ENCODE results near the gene PGLYRP1.
A peak's percentile ranks its signal among the peaks of the same experiment; 100 is the strongest.

PGLYRP1 gene

GRCh38 chr19:46002678-46003275 is 20.1 kb downstream of the PGLYRP1 start:
- no peak for DNase-seq (ENCODE audit: low read depth, low spot score)

GRCh38 chr19:46000491-46001246 is 22.2 kb downstream of the PGLYRP1 start:
- no peak for DNase-seq (ENCODE audit: low read depth, low spot score)

GRCh38 chr19:45999653-46000121 is 23.2 kb downstream of the PGLYRP1 start:
- peak; percentile 78 for DNase-seq (ENCODE audit: low read depth, low spot score)

- no peak for DNase-seq (ENCODE audit: low read depth, low spot score)
Observed at GRCh38 chr19:45998834-45999233, 24.0 kb downstream of the PGLYRP1 start.

GRCh38 chr19:45996933-45997332 is 25.9 kb downstream of the PGLYRP1 start:
- DNase-seq (ENCODE audit: low read depth, low spot score), result no peak

GRCh38 chr19:45995715-45996385 is 27.0 kb downstream of the PGLYRP1 start:
- DNase-seq (ENCODE audit: low read depth, low spot score), result no peak

- DNase-seq (ENCODE audit: low read depth, low spot score), result peak; percentile 100
Observed at GRCh38 chr19:45994998-45995714, 27.7 kb downstream of the PGLYRP1 start, which contains the start of gene CCDC61. TSS of gene CCDC61 (plus strand) at chr19:45995467. CDS start at chr19:46003019, 7,552 bp downstream.

GRCh38 chr19:45994456-45994997 is 28.3 kb downstream of the PGLYRP1 start:
- DNase-seq (ENCODE audit: low read depth, low spot score), result no peak

- no peak for DNase-seq (ENCODE audit: low read depth, low spot score)
Observed at GRCh38 chr19:45990113-45990728, 32.6 kb downstream of the PGLYRP1 start.

GRCh38 chr19:45985321-45985720 is 37.5 kb downstream of the PGLYRP1 start:
- no peak for DNase-seq (ENCODE audit: low read depth, low spot score)

GRCh38 chr19:45981350-45981749 is 41.5 kb downstream of the PGLYRP1 start:
- DNase-seq (ENCODE audit: low read depth, low spot score), result peak; percentile 15

- DNase-seq (ENCODE audit: low read depth, low spot score), result no peak
Observed at GRCh38 chr19:45978156-45978555, 44.7 kb downstream of the PGLYRP1 start.

GRCh38 chr19:45976178-45976577 is 46.7 kb downstream of the PGLYRP1 start:
- DNase-seq (ENCODE audit: low read depth, low spot score), result no peak

- no peak for DNase-seq (ENCODE audit: low read depth, low spot score)
Observed at GRCh38 chr19:45975306-45976070, 47.4 kb downstream of the PGLYRP1 start.

- peak; percentile 90 for DNase-seq (ENCODE audit: low read depth, low spot score)
Observed at GRCh38 chr19:45973553-45974338, 49.1 kb downstream of the PGLYRP1 start, which contains the start of gene NOVA2. TSS of gene NOVA2 (minus strand) at chr19:45973865. CDS start at chr19:45973351, 514 bp downstream.

- DNase-seq (ENCODE audit: low read depth, low spot score), result no peak
Observed at GRCh38 chr19:45972947-45973540, 49.8 kb downstream of the PGLYRP1 start.

- no peak for DNase-seq (ENCODE audit: low read depth, low spot score)
Observed at GRCh38 chr19:45972081-45972946, 50.5 kb downstream of the PGLYRP1 start.
